Activated T-cell treated with anti-CD3 and anti-CD28 coated beads for 24 hours (primary cell): ENCODE results near the gene FBXW12.

Experiments
- DNase-seq: peaks from one replicate; pipeline ENCODE4 v3.0.0-alpha.2; 2020; ENCODE audit warnings: low read depth

Gene FBXW12

GRCh38 chr3:48435774-48436476, 63.9 kb downstream of the FBXW12 start:
- peak; percentile 77 for DNase-seq

GRCh38 chr3:48436477-48436787, 64.4 kb downstream of the FBXW12 start:
- no peak for DNase-seq

- no peak for DNase-seq
These were observed 64.8 kb downstream of the FBXW12 start for GRCh38 chr3:48436855-48437254.

- DNase-seq: no peak
These were observed 65.8 kb downstream of the FBXW12 start for GRCh38 chr3:48437812-48438211.

GRCh38 chr3:48439820-48440589, 68.0 kb downstream of the FBXW12 start, which contains the start of the genes CCDC51 and TMA7:
Gene CCDC51 (minus strand): TSS chr3:48440119. CDS start chr3:48435128, 4,991 bp downstream.
Gene TMA7 (plus strand): TSS chr3:48440257. CDS start chr3:48440297, 40 bp downstream.
- peak; percentile 98 for DNase-seq

GRCh38 chr3:48440590-48440958, 68.6 kb downstream of the FBXW12 start:
- no peak for DNase-seq

- no peak for DNase-seq
These were observed 69.9 kb downstream of the FBXW12 start for GRCh38 chr3:48441940-48442339.
